Osteoblast (primary cell): Measurements from ENCODE around the gene MAGEA11. TPM values are rescaled to one million over a fixed set of nuclear protein-coding genes. Genes with fewer than 3 reads are reported as not detected.
"Not testable (repeated sequence)": the region's sequence is repeated elsewhere in the genome, so short reads cannot be mapped to it uniquely, and the experiment has no call there.

Experiments
- DNase-seq: peaks from one replicate; pipeline ENCODE4 v3.0.0; 2011; ENCODE audit warnings: low spot score, mixed read lengths; ENCODE audit not compliant: insufficient read length; ENCODE audit errors: missing footprints
- H2AFZ ChIP-seq: 2 replicates; pipeline ENCODE4 v1.6.0; 2011; ENCODE audit warnings: mild to moderate bottlenecking, low read length
- H3K27ac ChIP-seq: 2 replicates; pipeline ENCODE4 v1.5.1; 2011; ENCODE audit warnings: mild to moderate bottlenecking, low read depth, low read length, moderate library complexity
- H3K27me3 ChIP-seq: 2 replicates; pipeline ENCODE4 v1.6.0; 2012; ENCODE audit warnings: mild to moderate bottlenecking, control low read depth, inconsistent platforms, low read length, moderate library complexity; ENCODE audit not compliant: insufficient read depth
- H3K36me3 ChIP-seq: 2 replicates; pipeline ENCODE4 v1.5.1; 2011; ENCODE audit warnings: mild to moderate bottlenecking, low read length, control low read depth, moderate library complexity; ENCODE audit not compliant: insufficient read depth
- H3K4me1 ChIP-seq: 2 replicates; pipeline ENCODE4 v1.5.1; 2011; ENCODE audit warnings: mild to moderate bottlenecking, low read length, control low read depth, moderate library complexity; ENCODE audit not compliant: insufficient read depth
- H3K4me2 ChIP-seq: 2 replicates; pipeline ENCODE4 v1.6.0; 2011; ENCODE audit warnings: mild to moderate bottlenecking, low read length; ENCODE audit not compliant: insufficient read depth
- H3K4me3 ChIP-seq: fragments of 200-600 bp; sonication (generic); 3 replicates; pipeline ENCODE4 v1.5.1; 2012; ENCODE audit warnings: mild to moderate bottlenecking, low read length, inconsistent platforms; ENCODE audit not compliant: insufficient read depth
- H3K79me2 ChIP-seq: 2 replicates; pipeline ENCODE4 v1.6.0; 2012; ENCODE audit warnings: mild to moderate bottlenecking, low read length, control low read depth, inconsistent platforms; ENCODE audit not compliant: insufficient read depth
- H3K9me3 ChIP-seq: 2 replicates; pipeline ENCODE4 v1.5.1; 2011; ENCODE audit warnings: low read depth, low read length, control low read depth
- H4K20me1 ChIP-seq: 2 replicates; pipeline ENCODE4 v1.6.0; 2012; ENCODE audit warnings: mild to moderate bottlenecking, low read length, control low read depth; ENCODE audit not compliant: insufficient read depth
- CTCF ChIP-seq: IDR thresholded peaks from 2 replicates; pipeline ENCODE4 v1.5.1; 2011; ENCODE audit warnings: mild to moderate bottlenecking, low read depth, low read length, moderate library complexity; ENCODE audit errors: extremely low read depth
- total RNA-seq: library from RNA; depleted of rRNA; stranded (reverse); fragments of >200 nt; gene quantifications from 2 replicates; pipeline ENCODE4 v1.2.3, GENCODE V29; 2012

The MAGEA11 gene
- total RNA-seq, 1 donor = not detected

GRCh38 chrX:149688552-149688951 lies 23.3 kb upstream of the MAGEA11 start:
- Histone ChIP-seq H2AFZ (no peak overlapping the region), H3K4me1 (no peaks in the 10 kb centered on the region), H3K36me3 (no peaks in the 10 kb centered on the region), H3K4me3 (no peak overlapping the region), H3K9me3 (no peaks in the 10 kb centered on the region), H3K27ac (no peak overlapping the region), H3K4me2 (no peak overlapping the region), H4K20me1 (no peaks in the 10 kb centered on the region), H3K27me3 (no peaks in the 10 kb centered on the region), H3K79me2 (no peaks in the 10 kb centered on the region)
- no peak for TF ChIP-seq CTCF
- DNase-seq = no peak

GRCh38 chrX:149691794-149692193 lies 20.1 kb upstream of the MAGEA11 start:
- DNase-seq = no peak
- no peak overlapping the region for H3K27ac ChIP-seq
- no peaks in the 10 kb centered on the region for H3K36me3 ChIP-seq
- no peak overlapping the region for H3K4me2 ChIP-seq
- H3K4me3 ChIP-seq = no peak overlapping the region
- no peaks in the 10 kb centered on the region for H3K9me3 ChIP-seq
- H3K79me2 ChIP-seq = no peaks in the 10 kb centered on the region
- no peaks in the 10 kb centered on the region for H3K4me1 ChIP-seq
- no peak overlapping the region for H2AFZ ChIP-seq
- H3K27me3 ChIP-seq = no peaks in the 10 kb centered on the region
- TF ChIP-seq CTCF = no peak
- H4K20me1 ChIP-seq = no peaks in the 10 kb centered on the region

DNA sequence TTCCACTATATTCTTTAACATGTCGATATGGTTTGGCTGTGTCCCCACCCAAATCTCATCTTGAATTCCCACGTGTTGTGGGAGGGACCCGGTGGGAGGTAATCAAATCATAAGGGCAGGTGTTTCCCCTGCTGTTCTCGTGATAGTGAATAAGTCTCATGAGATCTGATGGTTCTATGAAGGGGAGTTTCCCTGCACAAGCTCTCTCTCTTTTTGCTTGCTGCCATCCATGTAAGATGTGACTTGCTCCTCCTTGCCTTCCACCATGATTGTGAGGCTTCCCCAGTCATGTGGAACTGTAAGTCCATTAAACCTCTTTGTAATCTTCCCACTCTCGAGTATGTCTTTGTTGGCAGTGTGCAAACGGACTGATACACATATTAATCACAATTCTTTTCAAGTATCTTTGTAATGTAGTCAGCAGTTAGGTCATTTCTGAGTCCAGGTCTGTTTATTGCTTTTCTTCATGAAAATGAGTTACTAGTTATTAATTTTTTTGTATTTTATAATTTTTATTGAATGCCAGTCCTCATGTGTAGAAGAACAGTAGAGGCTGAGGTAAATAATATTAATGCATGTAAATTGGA lies 19.1 kb upstream of the MAGEA11 start:
- not testable (repeated sequence) for H3K27ac ChIP-seq, H3K27me3 ChIP-seq, H3K4me1 ChIP-seq, H3K36me3 ChIP-seq, H2AFZ ChIP-seq, H4K20me1 ChIP-seq, H3K4me3 ChIP-seq, H3K4me2 ChIP-seq, H3K9me3 ChIP-seq, DNase-seq, H3K79me2 ChIP-seq

DNA sequence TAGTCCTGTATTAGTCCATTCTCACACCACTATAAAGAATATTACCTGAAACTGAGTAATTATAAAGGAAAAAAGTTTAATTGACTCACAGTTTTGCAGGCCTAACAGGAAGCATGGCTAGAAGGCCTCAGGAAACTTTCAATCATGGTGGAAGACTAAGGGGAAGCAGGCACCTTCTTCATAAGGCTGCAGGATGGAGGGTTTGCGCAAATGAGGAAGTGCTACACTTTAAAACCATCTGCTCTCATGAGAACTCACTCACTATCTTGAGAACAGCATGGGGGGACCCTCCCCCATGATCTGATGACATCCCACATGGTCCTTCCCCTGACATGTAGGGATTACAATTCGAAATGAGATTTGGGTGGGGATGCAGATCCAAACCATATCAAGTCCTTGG lies 12.1 kb upstream of the MAGEA11 start:
- Histone ChIP-seq H3K4me3 (no peak overlapping the region), H3K27me3 (no peaks in the 10 kb centered on the region)
- no peak for DNase-seq

More for the DNA sequence above, 12.1 kb upstream of the MAGEA11 start:
- Histone ChIP-seq H3K4me2 (no peak overlapping the region), H3K36me3 (no peaks in the 10 kb centered on the region), H3K79me2 (no peaks in the 10 kb centered on the region), H3K27ac (no peak overlapping the region), H3K9me3 (no peaks in the 10 kb centered on the region), H3K4me1 (no peaks in the 10 kb centered on the region), H2AFZ (no peak overlapping the region), H4K20me1 (no peaks in the 10 kb centered on the region)
- TF ChIP-seq CTCF = no peak
